Measurements from ENCODE around the gene SLC1A7. TPM values are rescaled to one million over a fixed set of nuclear protein-coding genes. Genes with fewer than 3 reads are reported as not detected.

SLC1A7 gene
- total RNA-seq, 1 experiment from 2014 or later, result not detected

- ChIA-PET CTCF (no interaction called here), RAD21 (ENCODE audit: low non-redundant PET in 1 of 2, low total read pairs in 2 of 2, uncharacterized antibody in 2 of 2, unreplicated experiment in 2 of 2) (no interaction called here), POLR2A (no interaction called here)
- BruUV-seq (replicated peaks), result no TSS peak
- Histone ChIP-seq H3K4me1 (ENCODE audit: control insufficient read depth in 1 of 2, insufficient read depth in 2 of 2, low read length in 2 of 2) (peaks cover 0 to 14% of the 10 kb centered on the region in 2 experiments; a peak in 2 of 4 replicates), H3K9me2 (ENCODE audit: insufficient read depth) (no peaks in the 10 kb centered on the region), H3K27me3 (ENCODE audit: insufficient read depth, low read length) (no peaks in the 10 kb centered on the region), H3K27ac (ENCODE audit: low read depth, low read length) (no peak overlapping the region), H3K4me3 (replicated peaks in 1 of 2; ENCODE audit: low read depth in 1 of 2, low read length in 2 of 2) (no peak overlapping the region), H3K4me2 (ENCODE audit: low read length) (no peak overlapping the region), H3K9me3 (ENCODE audit: control insufficient read depth in 1 of 2, insufficient read depth in 1 of 2, low read depth in 1 of 2, low read length in 2 of 2) (peaks cover 4 to 17% of the 10 kb centered on the region in 2 experiments; a peak in 1 of 4 replicates), H3K36me3 (ENCODE audit: control insufficient read depth in 1 of 2, insufficient read depth in 2 of 2, low read length in 2 of 2) (no peaks in the 10 kb centered on the region), H3K79me2 (ENCODE audit: insufficient read depth, low read length) (no peaks in the 10 kb centered on the region), H4K20me1 (ENCODE audit: insufficient read depth) (no peaks in the 10 kb centered on the region), H2AFZ (ENCODE audit: low read depth, low read length, poor library complexity, severe bottlenecking) (no peak overlapping the region), H3K9ac (ENCODE audit: low read length) (no peak overlapping the region)
- TF ChIP-seq, protein P1, sequence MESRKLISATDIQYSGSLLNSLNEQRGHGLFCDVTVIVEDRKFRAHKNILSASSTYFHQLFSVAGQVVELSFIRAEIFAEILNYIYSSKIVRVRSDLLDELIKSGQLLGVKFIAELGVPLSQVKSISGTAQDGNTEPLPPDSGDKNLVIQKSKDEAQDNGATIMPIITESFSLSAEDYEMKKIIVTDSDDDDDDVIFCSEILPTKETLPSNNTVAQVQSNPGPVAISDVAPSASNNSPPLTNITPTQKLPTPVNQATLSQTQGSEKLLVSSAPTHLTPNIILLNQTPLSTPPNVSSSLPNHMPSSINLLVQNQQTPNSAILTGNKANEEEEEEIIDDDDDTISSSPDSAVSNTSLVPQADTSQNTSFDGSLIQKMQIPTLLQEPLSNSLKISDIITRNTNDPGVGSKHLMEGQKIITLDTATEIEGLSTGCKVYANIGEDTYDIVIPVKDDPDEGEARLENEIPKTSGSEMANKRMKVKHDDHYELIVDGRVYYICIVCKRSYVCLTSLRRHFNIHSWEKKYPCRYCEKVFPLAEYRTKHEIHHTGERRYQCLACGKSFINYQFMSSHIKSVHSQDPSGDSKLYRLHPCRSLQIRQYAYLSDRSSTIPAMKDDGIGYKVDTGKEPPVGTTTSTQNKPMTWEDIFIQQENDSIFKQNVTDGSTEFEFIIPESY (IDR thresholded peaks at IDR 0.05; ENCODE audit: extremely low read depth, insufficient replicate concordance, low read length), result no peak
- TF ChIP-seq ZNF274 (IDR thresholded peaks at IDR 0.05; ENCODE audit: low read depth, low read length) (no peak), YY1 (IDR thresholded peaks at IDR 0.05; ENCODE audit: extremely low read depth, insufficient replicate concordance, low read depth, low read length) (no peak), SRF (IDR thresholded peaks at IDR 0.05; ENCODE audit: low read depth) (no peak), EZH2 (IDR thresholded peaks at IDR 0.05) (no peak), CEBPB (IDR thresholded peaks at IDR 0.05; ENCODE audit: low read depth) (no peak), POLR2AphosphoS5 (IDR thresholded peaks at IDR 0.05; ENCODE audit: low read depth, low read length) (no peak), TCF7L2 (IDR thresholded peaks at IDR 0.05; ENCODE audit: borderline replicate concordance, extremely low read depth, insufficient read depth, insufficient read length) (no peak), EZH2phosphoT487 (IDR thresholded peaks at IDR 0.05; ENCODE audit: borderline replicate concordance) (no peak), CBX3 (IDR thresholded peaks at IDR 0.05; ENCODE audit: low read depth) (no peak), SIN3A (IDR thresholded peaks at IDR 0.05; ENCODE audit: low read depth) (no peak), CTCF (IDR thresholded peaks at IDR 0.05 in 2 of 3, conservative IDR thresholded peaks at IDR 0.05 in 1 of 3; ENCODE audit: borderline replicate concordance in 1 of 3, insufficient read depth in 1 of 3, low read depth in 2 of 3, low read length in 2 of 3) (no peak), POLR2A (IDR thresholded peaks at IDR 0.05; ENCODE audit: borderline replicate concordance, extremely low read depth, insufficient read depth, insufficient read length) (no peak), ELF1 (IDR thresholded peaks at IDR 0.05; ENCODE audit: borderline replicate concordance, low read depth) (no peak), FOSL1 (IDR thresholded peaks at IDR 0.05; ENCODE audit: low read depth) (no peak), RAD21 (IDR thresholded peaks at IDR 0.05; ENCODE audit: low read depth) (no peak), SP1 (IDR thresholded peaks at IDR 0.05; ENCODE audit: low read depth) (no peak)
- TF ChIP-seq, protein P2, sequence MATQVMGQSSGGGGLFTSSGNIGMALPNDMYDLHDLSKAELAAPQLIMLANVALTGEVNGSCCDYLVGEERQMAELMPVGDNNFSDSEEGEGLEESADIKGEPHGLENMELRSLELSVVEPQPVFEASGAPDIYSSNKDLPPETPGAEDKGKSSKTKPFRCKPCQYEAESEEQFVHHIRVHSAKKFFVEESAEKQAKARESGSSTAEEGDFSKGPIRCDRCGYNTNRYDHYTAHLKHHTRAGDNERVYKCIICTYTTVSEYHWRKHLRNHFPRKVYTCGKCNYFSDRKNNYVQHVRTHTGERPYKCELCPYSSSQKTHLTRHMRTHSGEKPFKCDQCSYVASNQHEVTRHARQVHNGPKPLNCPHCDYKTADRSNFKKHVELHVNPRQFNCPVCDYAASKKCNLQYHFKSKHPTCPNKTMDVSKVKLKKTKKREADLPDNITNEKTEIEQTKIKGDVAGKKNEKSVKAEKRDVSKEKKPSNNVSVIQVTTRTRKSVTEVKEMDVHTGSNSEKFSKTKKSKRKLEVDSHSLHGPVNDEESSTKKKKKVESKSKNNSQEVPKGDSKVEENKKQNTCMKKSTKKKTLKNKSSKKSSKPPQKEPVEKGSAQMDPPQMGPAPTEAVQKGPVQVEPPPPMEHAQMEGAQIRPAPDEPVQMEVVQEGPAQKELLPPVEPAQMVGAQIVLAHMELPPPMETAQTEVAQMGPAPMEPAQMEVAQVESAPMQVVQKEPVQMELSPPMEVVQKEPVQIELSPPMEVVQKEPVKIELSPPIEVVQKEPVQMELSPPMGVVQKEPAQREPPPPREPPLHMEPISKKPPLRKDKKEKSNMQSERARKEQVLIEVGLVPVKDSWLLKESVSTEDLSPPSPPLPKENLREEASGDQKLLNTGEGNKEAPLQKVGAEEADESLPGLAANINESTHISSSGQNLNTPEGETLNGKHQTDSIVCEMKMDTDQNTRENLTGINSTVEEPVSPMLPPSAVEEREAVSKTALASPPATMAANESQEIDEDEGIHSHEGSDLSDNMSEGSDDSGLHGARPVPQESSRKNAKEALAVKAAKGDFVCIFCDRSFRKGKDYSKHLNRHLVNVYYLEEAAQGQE (IDR thresholded peaks at IDR 0.05; ENCODE audit: low read depth), result no peak
- TF ChIP-seq, protein P3, sequence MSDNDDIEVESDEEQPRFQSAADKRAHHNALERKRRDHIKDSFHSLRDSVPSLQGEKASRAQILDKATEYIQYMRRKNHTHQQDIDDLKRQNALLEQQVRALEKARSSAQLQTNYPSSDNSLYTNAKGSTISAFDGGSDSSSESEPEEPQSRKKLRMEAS (IDR thresholded peaks at IDR 0.05), result no peak
- intact Hi-C loops (cut with micrococcal nuclease), result no loop called here
- ATAC-seq, result no peak
- no peak for DNase-seq (ENCODE audit: low read depth, low spot score)
These were observed 50.4 kb downstream of the SLC1A7 start for GRCh38 chr1:53091841-53092645.

All from HCT116 (cell line).